ENCODE measurements around the gene LRP1. TPM values are rescaled to one million over a fixed set of nuclear protein-coding genes. Genes with fewer than 3 reads are reported as not detected.
A peak's percentile ranks its signal among the peaks of the same experiment; 100 is the strongest.

LRP1 gene
- total and polyA plus RNA-seq, 4 donors = 87.5 to 375 (median 139) TPM

DNA sequence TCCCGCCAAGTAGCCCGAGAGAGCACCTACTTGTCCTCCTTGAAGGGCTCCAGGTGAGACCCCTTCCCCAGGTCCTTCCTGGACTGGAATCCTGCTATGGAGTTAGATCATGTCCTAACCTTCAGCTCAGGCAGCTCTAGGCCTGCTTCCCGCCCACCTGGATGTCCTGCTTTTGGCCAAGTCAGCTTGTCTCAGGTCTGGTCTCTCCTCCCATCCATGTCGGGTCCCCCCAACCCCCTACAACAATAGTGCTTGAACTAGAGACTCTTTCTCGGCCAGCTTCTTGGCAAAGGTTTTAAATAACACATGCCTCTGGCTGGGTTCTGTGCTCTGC is 35.8 kb upstream of the LRP1 start:
- Histone ChIP-seq H3K36me3 (ENCODE audit: control insufficient read depth in 4 of 4, insufficient read depth in 3 of 4, low read depth in 1 of 4, low read length in 3 of 4) (peaks cover 13 to 42% (median 30%) of the 10 kb centered on the region in 4 donors), H3K4me3 (ENCODE audit: low read depth in 1 of 3, low read length in 3 of 3) (no peak overlapping the region), H3K4me1 (ENCODE audit: control insufficient read depth in 4 of 4, insufficient read depth in 4 of 4, low read length in 3 of 4) (peaks cover 9 to 56% (median 28%) of the 10 kb centered on the region in 4 donors), H3K27me3 (ENCODE audit: control insufficient read depth in 4 of 4, insufficient read depth in 4 of 4, low read length in 3 of 4) (no peaks in the 10 kb centered on the region), H3K27ac (ENCODE audit: low read depth in 1 of 2, low read length in 2 of 2) (no peak overlapping the region), H3K9me3 (ENCODE audit: control insufficient read depth in 4 of 4, low read length in 3 of 4) (no peaks in the 10 kb centered on the region), H3K9ac (ENCODE audit: low read depth in 1 of 2, low read length in 2 of 2) (no peak overlapping the region)
- TF ChIP-seq, protein P1, sequence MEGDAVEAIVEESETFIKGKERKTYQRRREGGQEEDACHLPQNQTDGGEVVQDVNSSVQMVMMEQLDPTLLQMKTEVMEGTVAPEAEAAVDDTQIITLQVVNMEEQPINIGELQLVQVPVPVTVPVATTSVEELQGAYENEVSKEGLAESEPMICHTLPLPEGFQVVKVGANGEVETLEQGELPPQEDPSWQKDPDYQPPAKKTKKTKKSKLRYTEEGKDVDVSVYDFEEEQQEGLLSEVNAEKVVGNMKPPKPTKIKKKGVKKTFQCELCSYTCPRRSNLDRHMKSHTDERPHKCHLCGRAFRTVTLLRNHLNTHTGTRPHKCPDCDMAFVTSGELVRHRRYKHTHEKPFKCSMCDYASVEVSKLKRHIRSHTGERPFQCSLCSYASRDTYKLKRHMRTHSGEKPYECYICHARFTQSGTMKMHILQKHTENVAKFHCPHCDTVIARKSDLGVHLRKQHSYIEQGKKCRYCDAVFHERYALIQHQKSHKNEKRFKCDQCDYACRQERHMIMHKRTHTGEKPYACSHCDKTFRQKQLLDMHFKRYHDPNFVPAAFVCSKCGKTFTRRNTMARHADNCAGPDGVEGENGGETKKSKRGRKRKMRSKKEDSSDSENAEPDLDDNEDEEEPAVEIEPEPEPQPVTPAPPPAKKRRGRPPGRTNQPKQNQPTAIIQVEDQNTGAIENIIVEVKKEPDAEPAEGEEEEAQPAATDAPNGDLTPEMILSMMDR (IDR thresholded peaks at IDR 0.05; ENCODE audit: low read depth, low read length, missing input control) = no peak
- no peak for TF ChIP-seq RXRA (IDR thresholded peaks at IDR 0.05)
- TF ChIP-seq HNF4G (IDR thresholded peaks at IDR 0.05) = no peak
- TF ChIP-seq NR2F2 (IDR thresholded peaks at IDR 0.05) = no peak
- WGBS = 82% methylated on average over 5 of the region's 5 CpGs
- no peak for DNase-seq (ENCODE audit: low spot score)

DNA sequence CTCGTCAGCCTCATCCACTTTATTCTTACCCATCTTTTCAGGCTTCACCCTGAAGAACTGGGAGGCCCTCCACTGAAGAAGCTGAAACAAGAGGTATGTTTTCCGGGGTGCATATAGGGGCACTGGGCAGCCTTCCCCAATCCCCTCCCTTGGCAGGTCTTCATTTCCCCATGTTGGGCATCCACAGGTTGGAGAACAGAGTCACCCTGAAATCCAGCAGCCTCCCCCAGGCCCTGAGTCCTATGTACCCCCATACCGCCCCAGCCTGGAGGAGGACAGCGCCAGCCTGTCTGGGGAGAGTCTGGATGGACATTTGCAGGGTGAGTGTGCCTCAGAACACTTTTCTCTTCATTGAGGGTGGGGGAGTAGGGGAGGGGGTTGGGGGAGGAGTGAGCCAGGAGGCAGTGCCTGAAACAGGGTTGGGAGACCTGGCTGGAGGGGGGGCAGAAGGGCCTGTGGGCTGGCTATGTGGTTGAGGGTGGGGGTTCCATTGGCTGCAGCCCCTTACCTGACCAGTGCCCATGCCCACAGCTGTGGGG is 35.3 kb upstream of the LRP1 start:
- Histone ChIP-seq H3K27me3 (ENCODE audit: control insufficient read depth in 4 of 4, insufficient read depth in 4 of 4, low read length in 3 of 4) (no peaks in the 10 kb centered on the region), H3K9me3 (ENCODE audit: control insufficient read depth in 4 of 4, low read length in 3 of 4) (no peaks in the 10 kb centered on the region), H3K9ac (ENCODE audit: low read depth in 1 of 2, low read length in 2 of 2) (no peak overlapping the region), H3K4me1 (ENCODE audit: control insufficient read depth in 4 of 4, insufficient read depth in 4 of 4, low read length in 3 of 4) (peaks cover 9 to 53% (median 27%) of the 10 kb centered on the region in 4 donors), H3K4me3 (ENCODE audit: low read depth in 1 of 3, low read length in 3 of 3) (no peak overlapping the region), H3K36me3 (ENCODE audit: control insufficient read depth in 4 of 4, insufficient read depth in 3 of 4, low read depth in 1 of 4, low read length in 3 of 4) (peaks cover 13 to 46% (median 32%) of the 10 kb centered on the region in 4 donors), H3K27ac (ENCODE audit: low read depth in 1 of 2, low read length in 2 of 2) (peak overlapping the region in 1 of 2 donors; percentile 83)
- no peak for DNase-seq (ENCODE audit: low spot score)
- 89% methylated on average over 4 of the region's 4 CpGs for WGBS
- TF ChIP-seq, protein P1 (IDR thresholded peaks at IDR 0.05; ENCODE audit: low read depth, low read length, missing input control) = no peak
- TF ChIP-seq, protein P2, sequence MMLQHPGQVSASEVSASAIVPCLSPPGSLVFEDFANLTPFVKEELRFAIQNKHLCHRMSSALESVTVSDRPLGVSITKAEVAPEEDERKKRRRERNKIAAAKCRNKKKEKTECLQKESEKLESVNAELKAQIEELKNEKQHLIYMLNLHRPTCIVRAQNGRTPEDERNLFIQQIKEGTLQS (IDR thresholded peaks at IDR 0.05) = no peak
- TF ChIP-seq NR2F2 (IDR thresholded peaks at IDR 0.05) (no peak), RXRA (IDR thresholded peaks at IDR 0.05) (no peak), FOXA2 (IDR thresholded peaks at IDR 0.05) (no peak), JUND (IDR thresholded peaks at IDR 0.05) (no peak), HNF4G (IDR thresholded peaks at IDR 0.05) (no peak)
- TF ChIP-seq, protein P3, sequence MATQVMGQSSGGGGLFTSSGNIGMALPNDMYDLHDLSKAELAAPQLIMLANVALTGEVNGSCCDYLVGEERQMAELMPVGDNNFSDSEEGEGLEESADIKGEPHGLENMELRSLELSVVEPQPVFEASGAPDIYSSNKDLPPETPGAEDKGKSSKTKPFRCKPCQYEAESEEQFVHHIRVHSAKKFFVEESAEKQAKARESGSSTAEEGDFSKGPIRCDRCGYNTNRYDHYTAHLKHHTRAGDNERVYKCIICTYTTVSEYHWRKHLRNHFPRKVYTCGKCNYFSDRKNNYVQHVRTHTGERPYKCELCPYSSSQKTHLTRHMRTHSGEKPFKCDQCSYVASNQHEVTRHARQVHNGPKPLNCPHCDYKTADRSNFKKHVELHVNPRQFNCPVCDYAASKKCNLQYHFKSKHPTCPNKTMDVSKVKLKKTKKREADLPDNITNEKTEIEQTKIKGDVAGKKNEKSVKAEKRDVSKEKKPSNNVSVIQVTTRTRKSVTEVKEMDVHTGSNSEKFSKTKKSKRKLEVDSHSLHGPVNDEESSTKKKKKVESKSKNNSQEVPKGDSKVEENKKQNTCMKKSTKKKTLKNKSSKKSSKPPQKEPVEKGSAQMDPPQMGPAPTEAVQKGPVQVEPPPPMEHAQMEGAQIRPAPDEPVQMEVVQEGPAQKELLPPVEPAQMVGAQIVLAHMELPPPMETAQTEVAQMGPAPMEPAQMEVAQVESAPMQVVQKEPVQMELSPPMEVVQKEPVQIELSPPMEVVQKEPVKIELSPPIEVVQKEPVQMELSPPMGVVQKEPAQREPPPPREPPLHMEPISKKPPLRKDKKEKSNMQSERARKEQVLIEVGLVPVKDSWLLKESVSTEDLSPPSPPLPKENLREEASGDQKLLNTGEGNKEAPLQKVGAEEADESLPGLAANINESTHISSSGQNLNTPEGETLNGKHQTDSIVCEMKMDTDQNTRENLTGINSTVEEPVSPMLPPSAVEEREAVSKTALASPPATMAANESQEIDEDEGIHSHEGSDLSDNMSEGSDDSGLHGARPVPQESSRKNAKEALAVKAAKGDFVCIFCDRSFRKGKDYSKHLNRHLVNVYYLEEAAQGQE (IDR thresholded peaks at IDR 0.05) = no peak
- TF ChIP-seq, protein P4, sequence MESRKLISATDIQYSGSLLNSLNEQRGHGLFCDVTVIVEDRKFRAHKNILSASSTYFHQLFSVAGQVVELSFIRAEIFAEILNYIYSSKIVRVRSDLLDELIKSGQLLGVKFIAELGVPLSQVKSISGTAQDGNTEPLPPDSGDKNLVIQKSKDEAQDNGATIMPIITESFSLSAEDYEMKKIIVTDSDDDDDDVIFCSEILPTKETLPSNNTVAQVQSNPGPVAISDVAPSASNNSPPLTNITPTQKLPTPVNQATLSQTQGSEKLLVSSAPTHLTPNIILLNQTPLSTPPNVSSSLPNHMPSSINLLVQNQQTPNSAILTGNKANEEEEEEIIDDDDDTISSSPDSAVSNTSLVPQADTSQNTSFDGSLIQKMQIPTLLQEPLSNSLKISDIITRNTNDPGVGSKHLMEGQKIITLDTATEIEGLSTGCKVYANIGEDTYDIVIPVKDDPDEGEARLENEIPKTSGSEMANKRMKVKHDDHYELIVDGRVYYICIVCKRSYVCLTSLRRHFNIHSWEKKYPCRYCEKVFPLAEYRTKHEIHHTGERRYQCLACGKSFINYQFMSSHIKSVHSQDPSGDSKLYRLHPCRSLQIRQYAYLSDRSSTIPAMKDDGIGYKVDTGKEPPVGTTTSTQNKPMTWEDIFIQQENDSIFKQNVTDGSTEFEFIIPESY (IDR thresholded peaks at IDR 0.05) = no peak
